HCT116 (cell line): ENCODE measurements around the gene MTFR2.

ENCODE experiments used
- EGR1 ChIP-seq: IDR thresholded peaks from 2 replicates; pipeline ENCODE4 v1.6.1; 2012; ENCODE audit warnings: low read depth
- EZH2 ChIP-seq: fragments of 200-600 bp; sonication (generic); IDR thresholded peaks from 2 replicates; pipeline ENCODE4 v1.6.1; 2017; ENCODE audit warnings: antibody characterized with exemption, mixed run types
- POLR2A ChIP-seq: IDR thresholded peaks from 2 replicates; pipeline ENCODE4 v1.7.0; 2011; ENCODE audit warnings: borderline replicate concordance; ENCODE audit not compliant: insufficient read depth, insufficient read length; ENCODE audit errors: extremely low read depth
- POLR2AphosphoS5 ChIP-seq: IDR thresholded peaks from 2 replicates; pipeline ENCODE4 v1.6.1; 2011; ENCODE audit warnings: mild to moderate bottlenecking, low read depth, low read length, moderate library complexity
- RAD21 ChIP-seq: IDR thresholded peaks from 2 replicates; pipeline ENCODE4 v1.6.1; 2012; ENCODE audit warnings: low read depth, mild to moderate bottlenecking
- SP1 ChIP-seq: IDR thresholded peaks from 2 replicates; pipeline ENCODE4 v1.6.1; 2012; ENCODE audit warnings: low read depth
- YY1 ChIP-seq: IDR thresholded peaks from 2 replicates; pipeline ENCODE4 v1.6.1; 2011; ENCODE audit warnings: low read length, low read depth, moderate library complexity, mild to moderate bottlenecking; ENCODE audit not compliant: insufficient replicate concordance; ENCODE audit errors: extremely low read depth
- ZNF274 ChIP-seq: fragments of 200-500 bp; sonication (Bioruptor generic); IDR thresholded peaks from 2 replicates; pipeline ENCODE4 v1.6.1; 2014; ENCODE audit warnings: mild to moderate bottlenecking, low read depth, low read length, inconsistent platforms
- TF ChIP-seq, protein P1 (sequence below): IDR thresholded peaks from 2 replicates; pipeline ENCODE4 v1.6.1; 2012; ENCODE audit warnings: low read depth
- TF ChIP-seq, protein P2 (sequence below), 3 experiments: fragments of 200-600 bp in 1 of 3; sonication (generic) in 1 of 3; IDR thresholded peaks in 2 of 3; conservative IDR thresholded peaks in 1 of 3; 2 replicates each; pipeline ENCODE4 v1.5.1; 2012 to 2017; ENCODE audit warnings: low read depth in 2 of 3, low read length in 2 of 3, antibody characterized with exemption in 1 of 3, borderline replicate concordance in 1 of 3, control low read depth in 1 of 3, mild to moderate bottlenecking in 1 of 3, mixed read lengths in 1 of 3, mixed run types in 1 of 3, moderate library complexity in 1 of 3; ENCODE audit not compliant: insufficient read depth in 1 of 3
- TF ChIP-seq, protein P3 (sequence below): IDR thresholded peaks from 2 replicates; pipeline ENCODE4 v1.6.1; 2011; ENCODE audit warnings: mild to moderate bottlenecking, low read length, moderate library complexity; ENCODE audit not compliant: insufficient replicate concordance; ENCODE audit errors: extremely low read depth

DNA sequence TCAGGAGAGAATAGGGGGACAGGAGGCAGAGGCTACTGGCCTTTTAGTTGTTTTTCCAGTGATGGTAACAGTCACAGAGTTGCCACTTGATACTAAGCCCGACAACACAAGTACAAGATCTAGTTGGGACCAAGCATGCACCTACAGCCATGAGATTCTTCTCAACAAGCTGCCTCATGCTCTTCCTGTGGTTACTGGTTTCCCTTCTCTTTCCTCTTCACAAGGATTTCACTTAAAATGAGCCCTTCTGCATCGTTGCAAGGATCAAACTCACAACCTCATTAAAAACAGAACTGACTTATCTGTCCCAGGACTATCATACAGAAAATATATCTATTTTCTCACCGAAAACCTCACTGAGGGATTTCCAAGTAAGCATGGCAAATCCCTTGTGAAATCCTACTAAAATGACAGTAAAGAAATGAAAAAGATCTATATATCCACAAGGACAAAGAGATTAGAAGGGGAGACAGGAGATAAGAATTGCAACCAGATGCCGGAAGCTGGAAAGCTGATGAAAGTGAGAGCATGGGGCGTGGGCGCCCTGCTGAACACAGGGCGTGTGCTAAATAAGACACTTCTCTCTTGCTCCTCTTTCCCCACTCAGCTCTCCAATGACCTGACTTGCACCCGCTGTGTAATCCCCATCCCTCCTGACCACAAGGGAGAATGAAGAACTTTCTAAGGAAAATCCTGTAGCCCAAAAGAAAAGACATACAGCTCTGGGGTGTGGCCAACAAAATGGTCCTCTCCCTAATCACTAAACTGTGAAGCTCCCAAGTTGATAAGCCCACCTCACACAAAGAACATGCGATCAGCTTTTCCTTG is 13.4 kb downstream of the MTFR2 start:
- TF ChIP-seq ZNF274 (no peak), EGR1 (no peak), POLR2A (no peak), RAD21 (no peak), SP1 (no peak), EZH2 (no peak), YY1 (no peak), POLR2AphosphoS5 (no peak)
- TF ChIP-seq, protein P1, sequence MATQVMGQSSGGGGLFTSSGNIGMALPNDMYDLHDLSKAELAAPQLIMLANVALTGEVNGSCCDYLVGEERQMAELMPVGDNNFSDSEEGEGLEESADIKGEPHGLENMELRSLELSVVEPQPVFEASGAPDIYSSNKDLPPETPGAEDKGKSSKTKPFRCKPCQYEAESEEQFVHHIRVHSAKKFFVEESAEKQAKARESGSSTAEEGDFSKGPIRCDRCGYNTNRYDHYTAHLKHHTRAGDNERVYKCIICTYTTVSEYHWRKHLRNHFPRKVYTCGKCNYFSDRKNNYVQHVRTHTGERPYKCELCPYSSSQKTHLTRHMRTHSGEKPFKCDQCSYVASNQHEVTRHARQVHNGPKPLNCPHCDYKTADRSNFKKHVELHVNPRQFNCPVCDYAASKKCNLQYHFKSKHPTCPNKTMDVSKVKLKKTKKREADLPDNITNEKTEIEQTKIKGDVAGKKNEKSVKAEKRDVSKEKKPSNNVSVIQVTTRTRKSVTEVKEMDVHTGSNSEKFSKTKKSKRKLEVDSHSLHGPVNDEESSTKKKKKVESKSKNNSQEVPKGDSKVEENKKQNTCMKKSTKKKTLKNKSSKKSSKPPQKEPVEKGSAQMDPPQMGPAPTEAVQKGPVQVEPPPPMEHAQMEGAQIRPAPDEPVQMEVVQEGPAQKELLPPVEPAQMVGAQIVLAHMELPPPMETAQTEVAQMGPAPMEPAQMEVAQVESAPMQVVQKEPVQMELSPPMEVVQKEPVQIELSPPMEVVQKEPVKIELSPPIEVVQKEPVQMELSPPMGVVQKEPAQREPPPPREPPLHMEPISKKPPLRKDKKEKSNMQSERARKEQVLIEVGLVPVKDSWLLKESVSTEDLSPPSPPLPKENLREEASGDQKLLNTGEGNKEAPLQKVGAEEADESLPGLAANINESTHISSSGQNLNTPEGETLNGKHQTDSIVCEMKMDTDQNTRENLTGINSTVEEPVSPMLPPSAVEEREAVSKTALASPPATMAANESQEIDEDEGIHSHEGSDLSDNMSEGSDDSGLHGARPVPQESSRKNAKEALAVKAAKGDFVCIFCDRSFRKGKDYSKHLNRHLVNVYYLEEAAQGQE: no peak
- TF ChIP-seq, protein P2, sequence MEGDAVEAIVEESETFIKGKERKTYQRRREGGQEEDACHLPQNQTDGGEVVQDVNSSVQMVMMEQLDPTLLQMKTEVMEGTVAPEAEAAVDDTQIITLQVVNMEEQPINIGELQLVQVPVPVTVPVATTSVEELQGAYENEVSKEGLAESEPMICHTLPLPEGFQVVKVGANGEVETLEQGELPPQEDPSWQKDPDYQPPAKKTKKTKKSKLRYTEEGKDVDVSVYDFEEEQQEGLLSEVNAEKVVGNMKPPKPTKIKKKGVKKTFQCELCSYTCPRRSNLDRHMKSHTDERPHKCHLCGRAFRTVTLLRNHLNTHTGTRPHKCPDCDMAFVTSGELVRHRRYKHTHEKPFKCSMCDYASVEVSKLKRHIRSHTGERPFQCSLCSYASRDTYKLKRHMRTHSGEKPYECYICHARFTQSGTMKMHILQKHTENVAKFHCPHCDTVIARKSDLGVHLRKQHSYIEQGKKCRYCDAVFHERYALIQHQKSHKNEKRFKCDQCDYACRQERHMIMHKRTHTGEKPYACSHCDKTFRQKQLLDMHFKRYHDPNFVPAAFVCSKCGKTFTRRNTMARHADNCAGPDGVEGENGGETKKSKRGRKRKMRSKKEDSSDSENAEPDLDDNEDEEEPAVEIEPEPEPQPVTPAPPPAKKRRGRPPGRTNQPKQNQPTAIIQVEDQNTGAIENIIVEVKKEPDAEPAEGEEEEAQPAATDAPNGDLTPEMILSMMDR (IDR thresholded peaks at IDR 0.05 in 2 of 3, conservative IDR thresholded peaks at IDR 0.05 in 1 of 3; ENCODE audit: borderline replicate concordance in 1 of 3, insufficient read depth in 1 of 3, low read depth in 2 of 3, low read length in 2 of 3): no peak
- TF ChIP-seq, protein P3, sequence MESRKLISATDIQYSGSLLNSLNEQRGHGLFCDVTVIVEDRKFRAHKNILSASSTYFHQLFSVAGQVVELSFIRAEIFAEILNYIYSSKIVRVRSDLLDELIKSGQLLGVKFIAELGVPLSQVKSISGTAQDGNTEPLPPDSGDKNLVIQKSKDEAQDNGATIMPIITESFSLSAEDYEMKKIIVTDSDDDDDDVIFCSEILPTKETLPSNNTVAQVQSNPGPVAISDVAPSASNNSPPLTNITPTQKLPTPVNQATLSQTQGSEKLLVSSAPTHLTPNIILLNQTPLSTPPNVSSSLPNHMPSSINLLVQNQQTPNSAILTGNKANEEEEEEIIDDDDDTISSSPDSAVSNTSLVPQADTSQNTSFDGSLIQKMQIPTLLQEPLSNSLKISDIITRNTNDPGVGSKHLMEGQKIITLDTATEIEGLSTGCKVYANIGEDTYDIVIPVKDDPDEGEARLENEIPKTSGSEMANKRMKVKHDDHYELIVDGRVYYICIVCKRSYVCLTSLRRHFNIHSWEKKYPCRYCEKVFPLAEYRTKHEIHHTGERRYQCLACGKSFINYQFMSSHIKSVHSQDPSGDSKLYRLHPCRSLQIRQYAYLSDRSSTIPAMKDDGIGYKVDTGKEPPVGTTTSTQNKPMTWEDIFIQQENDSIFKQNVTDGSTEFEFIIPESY: no peak
